ENCODE results near the gene LRRC4C. TPM values are rescaled to one million over a fixed set of nuclear protein-coding genes. Genes with fewer than 3 reads are reported as not detected.
"Not testable (repeated sequence)": the region's sequence is repeated elsewhere in the genome, so short reads cannot be mapped to it uniquely, and the experiment has no call there.

The LRRC4C gene
- total RNA-seq, 1 donor from 2014 or later = not detected

GRCh38 chr11:40542821-40543220, 916.6 kb downstream of the LRRC4C start:
- DNase-seq (ENCODE audit: extremely low read depth, low read depth, low spot score) = no peak

- no peak for DNase-seq (ENCODE audit: extremely low read depth, low read depth, low spot score)
Measured at GRCh38 chr11:40537734-40538133, 921.7 kb downstream of the LRRC4C start.

- not testable (repeated sequence) for DNase-seq (ENCODE audit: extremely low read depth, low read depth, low spot score)
Measured at GRCh38 chr11:40522080-40522479, 937.4 kb downstream of the LRRC4C start.

- DNase-seq (ENCODE audit: extremely low read depth, low read depth, low spot score) = no peak
Measured at GRCh38 chr11:40517122-40517521, 942.3 kb downstream of the LRRC4C start.

- DNase-seq (ENCODE audit: extremely low read depth, low read depth, low spot score) = no peak
Measured at GRCh38 chr11:40514124-40514523, 945.3 kb downstream of the LRRC4C start.

GRCh38 chr11:40513281-40513680, 946.2 kb downstream of the LRRC4C start:
- DNase-seq (ENCODE audit: extremely low read depth, low read depth, low spot score) = no peak

- no peak for DNase-seq (ENCODE audit: extremely low read depth, low read depth, low spot score)
Measured at GRCh38 chr11:40508303-40508702, 951.1 kb downstream of the LRRC4C start.

- no peak for DNase-seq (ENCODE audit: extremely low read depth, low read depth, low spot score)
Measured at GRCh38 chr11:40506226-40506625, 953.2 kb downstream of the LRRC4C start.

- DNase-seq (ENCODE audit: extremely low read depth, low read depth, low spot score) = no peak
Measured at GRCh38 chr11:40491341-40491740, 968.1 kb downstream of the LRRC4C start.

GRCh38 chr11:40467771-40468170, 991.7 kb downstream of the LRRC4C start:
- DNase-seq (ENCODE audit: extremely low read depth, low read depth, low spot score) = no peak

- DNase-seq (ENCODE audit: extremely low read depth, low read depth, low spot score) = no peak
Measured at GRCh38 chr11:40445391-40445790, 1014.1 kb downstream of the LRRC4C start.

GRCh38 chr11:40444151-40444550, 1015.3 kb downstream of the LRRC4C start:
- DNase-seq (ENCODE audit: extremely low read depth, low read depth, low spot score) = no peak

GRCh38 chr11:40435344-40435743, 1024.1 kb downstream of the LRRC4C start:
- DNase-seq (ENCODE audit: extremely low read depth, low read depth, low spot score) = no peak

- DNase-seq (ENCODE audit: extremely low read depth, low read depth, low spot score) = no peak
Measured at GRCh38 chr11:40434926-40435325, 1024.5 kb downstream of the LRRC4C start.

GRCh38 chr11:40432358-40432757, 1027.1 kb downstream of the LRRC4C start:
- DNase-seq (ENCODE audit: extremely low read depth, low read depth, low spot score) = no peak

- no peak for DNase-seq (ENCODE audit: extremely low read depth, low read depth, low spot score)
Measured at GRCh38 chr11:40425168-40425567, 1034.3 kb downstream of the LRRC4C start.

GRCh38 chr11:40421208-40421981, 1038.1 kb downstream of the LRRC4C start:
- DNase-seq (ENCODE audit: extremely low read depth, low read depth, low spot score) = no peak

GRCh38 chr11:40417627-40418026, 1041.8 kb downstream of the LRRC4C start:
- DNase-seq (ENCODE audit: extremely low read depth, low read depth, low spot score) = no peak

- no peak for DNase-seq (ENCODE audit: extremely low read depth, low read depth, low spot score)
Measured at GRCh38 chr11:40407355-40407754, 1052.1 kb downstream of the LRRC4C start.

- no peak for DNase-seq (ENCODE audit: extremely low read depth, low read depth, low spot score)
Measured at GRCh38 chr11:40405614-40406013, 1053.8 kb downstream of the LRRC4C start.

GRCh38 chr11:40403321-40403720, 1056.1 kb downstream of the LRRC4C start:
- no peak for DNase-seq (ENCODE audit: extremely low read depth, low read depth, low spot score)

GRCh38 chr11:40401132-40401853, 1058.2 kb downstream of the LRRC4C start:
- no peak for DNase-seq (ENCODE audit: extremely low read depth, low read depth, low spot score)

Measured in glomerular endothelial cell (primary cell).